Measurements from ENCODE around the gene GEMIN7. TPM values are rescaled to one million over a fixed set of nuclear protein-coding genes. Genes with fewer than 3 reads are reported as not detected.

The GEMIN7 gene
- total and polyA plus RNA-seq, 10 donors = 19.6 to 51.1 (median 27.4) TPM

DNA sequence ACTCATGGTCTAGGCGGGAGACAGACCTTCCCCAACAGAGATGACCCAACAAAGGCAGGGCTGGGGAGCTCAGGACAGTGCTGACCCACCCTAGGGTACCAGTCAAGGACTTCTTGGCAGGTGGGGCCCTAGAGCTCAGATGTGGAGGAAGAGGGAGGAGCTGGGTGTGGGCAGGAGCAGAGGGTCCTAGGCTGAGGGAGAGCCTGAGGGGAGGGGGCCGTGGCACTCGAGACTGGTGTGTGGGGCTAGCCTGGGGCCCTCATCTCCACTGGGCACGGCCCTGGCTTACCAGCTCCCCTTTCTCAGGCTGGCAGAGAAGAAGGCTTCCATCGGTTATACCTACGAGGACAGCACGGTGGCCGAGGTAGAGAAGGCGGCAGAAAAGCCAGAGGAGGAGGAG, 21.6 kb upstream of the GEMIN7 start:
- Histone ChIP-seq H3K4me1 (peaks cover 0 to 40% (median 11%) of the 10 kb centered on the region in 6 donors), H3K36me3 (peaks cover 9 to 100% (median 100%) of the 10 kb centered on the region in 6 donors), H3K9me3 (no peaks in the 10 kb centered on the region), H3K27ac (peak overlapping the region in 2 of 8 donors; percentile 14 to 38), H3K4me3 (no peak overlapping the region), H3K27me3 (replicated peaks in 1 of 7) (no peaks in the 10 kb centered on the region)
- TF ChIP-seq POLR2AphosphoS5 (IDR thresholded peaks at IDR 0.05) (no peak), POLR2A (IDR thresholded peaks at IDR 0.05) (no peak), CTCF (IDR thresholded peaks at IDR 0.05 in 8 of 11, conservative IDR thresholded peaks at IDR 0.05 in 3 of 11) (no peak)
- WGBS, 5 donors = 84 to 92% (median 89%) methylated on average over 9 of the region's 9 CpGs
- intact Hi-C loops (cut with DNase I; ENCODE audit: low total_unique reads) = loop anchor here (5.0 kb wide), 1 partner anchor 40 kb away; no protein-coding TSS in a partner anchor
- DNase-seq = no peak

GRCh38 chr19:45058622-45059159, 20.4 kb upstream of the GEMIN7 start:
- TF ChIP-seq POLR2AphosphoS5 (IDR thresholded peaks at IDR 0.05) (no peak), POLR2A (IDR thresholded peaks at IDR 0.05) (no peak), CTCF (IDR thresholded peaks at IDR 0.05 in 8 of 11, conservative IDR thresholded peaks at IDR 0.05 in 3 of 11) (no peak)
- Histone ChIP-seq H3K4me3 (no peak overlapping the region), H3K36me3 (peaks cover 6 to 100% (median 100%) of the 10 kb centered on the region in 6 donors), H3K4me1 (peaks cover 0 to 28% (median 6%) of the 10 kb centered on the region in 6 donors), H3K27ac (peak overlapping the region in 2 of 8 donors; percentile 25 to 59), H3K9me3 (no peaks in the 10 kb centered on the region), H3K27me3 (replicated peaks in 1 of 7) (no peaks in the 10 kb centered on the region)
- 84 to 97% (median 89%) methylated on average over 14 of the region's 14 CpGs for WGBS, 5 donors
- DNase-seq = no peak
- intact Hi-C loops (cut with DNase I; ENCODE audit: low total_unique reads) = loop anchor here (5.0 kb wide), 1 partner anchor 41 kb away; no protein-coding TSS in a partner anchor

DNA sequence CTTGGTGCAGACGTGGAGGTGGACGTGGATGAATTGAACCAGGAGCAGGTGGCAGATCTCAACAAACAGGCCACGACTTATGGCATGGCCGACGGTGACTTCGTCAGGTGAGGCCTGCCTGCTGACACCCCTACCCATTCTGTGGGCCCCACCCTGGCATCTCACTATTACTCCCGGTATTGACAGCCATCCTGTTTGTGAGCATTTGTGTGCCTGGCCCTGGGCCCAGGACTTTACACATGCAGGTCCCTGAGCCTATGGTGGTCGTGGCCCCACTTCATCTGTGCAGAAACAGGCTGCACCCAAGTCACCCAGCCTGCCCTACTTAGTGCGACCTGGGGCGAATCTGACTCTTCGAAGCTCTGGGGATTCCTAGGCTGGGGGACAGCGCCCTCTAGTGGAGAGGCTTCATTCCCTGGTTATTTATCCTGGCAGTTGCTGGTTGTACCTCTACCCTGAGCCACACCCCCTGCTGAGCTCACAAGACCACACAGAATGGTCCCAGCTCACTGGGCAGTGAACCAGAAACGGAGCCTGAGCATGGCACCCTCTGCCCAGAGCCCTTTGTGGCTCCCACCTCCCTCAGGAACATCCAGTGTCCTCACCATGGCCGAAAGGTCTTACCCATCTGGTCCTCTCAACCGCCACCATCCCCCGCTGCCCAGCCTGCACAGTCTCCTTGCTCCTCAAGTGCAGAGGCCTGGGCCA, 19.6 kb upstream of the GEMIN7 start:
- intact Hi-C loops (cut with DNase I; ENCODE audit: low total_unique reads) = loop anchor here (5.0 kb wide), 1 partner anchor 42 kb away; no protein-coding TSS in a partner anchor
- Histone ChIP-seq H3K9me3 (no peaks in the 10 kb centered on the region), H3K4me3 (no peak overlapping the region), H3K27ac (peak overlapping the region in 2 of 8 donors; percentile 25 to 59), H3K27me3 (replicated peaks in 1 of 7) (no peaks in the 10 kb centered on the region), H3K4me1 (peaks cover 0 to 28% (median 6%) of the 10 kb centered on the region in 6 donors), H3K36me3 (peaks cover 11 to 100% (median 100%) of the 10 kb centered on the region in 6 donors)
- DNase-seq = peak; percentile 91
- WGBS, 5 donors = 63 to 69% (median 66%) methylated on average over 14 to 16 of the region's 16 CpGs
- TF ChIP-seq POLR2AphosphoS5 (IDR thresholded peaks at IDR 0.05) (peak; percentile 15 to 53 (median 38)), CTCF (IDR thresholded peaks at IDR 0.05 in 8 of 11, conservative IDR thresholded peaks at IDR 0.05 in 3 of 11) (peak; percentile 48 to 91 (median 84)), POLR2A (IDR thresholded peaks at IDR 0.05) (no peak)

DNA sequence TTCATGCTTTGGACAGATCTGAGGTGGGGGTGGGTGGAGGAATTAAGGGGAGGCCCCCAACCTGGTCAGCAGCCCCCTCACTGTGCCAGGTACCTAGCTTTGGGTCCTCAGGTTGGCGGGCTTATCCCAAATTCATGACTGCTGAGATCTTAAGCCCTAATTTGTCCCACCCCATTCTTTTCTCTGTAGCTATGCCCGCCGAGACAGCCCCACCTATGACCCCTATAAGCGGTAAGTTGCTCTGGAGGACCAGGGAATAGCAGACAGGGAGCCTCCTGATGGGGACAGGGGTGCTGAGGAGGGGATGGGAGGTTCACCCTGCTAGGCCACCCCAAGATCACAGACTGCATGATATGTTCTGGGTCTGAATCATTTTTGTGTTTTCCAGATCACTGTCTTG, 17.1 kb upstream of the GEMIN7 start:
- no peak for TF ChIP-seq POLR2AphosphoS5 (IDR thresholded peaks at IDR 0.05)
- TF ChIP-seq POLR2A (IDR thresholded peaks at IDR 0.05) = no peak
- TF ChIP-seq CTCF (IDR thresholded peaks at IDR 0.05 in 8 of 11, conservative IDR thresholded peaks at IDR 0.05 in 3 of 11) = no peak
- Histone ChIP-seq H3K4me3 (no peak overlapping the region), H3K9me3 (no peaks in the 10 kb centered on the region), H3K27ac (no peak overlapping the region), H3K36me3 (peaks cover 11 to 100% (median 98%) of the 10 kb centered on the region in 6 donors), H3K4me1 (peaks cover 0 to 18% (median 6%) of the 10 kb centered on the region in 6 donors), H3K27me3 (replicated peaks in 1 of 7) (no peaks in the 10 kb centered on the region)
- DNase-seq = no peak
- WGBS, 5 donors = 91 to 98% (median 97%) methylated on average over 4 of the region's 4 CpGs
- intact Hi-C loops (cut with DNase I; ENCODE audit: low total_unique reads) = no loop called here

Measured in spleen (tissue), 11 donors.